HG02852 (cell line): ENCODE results near the gene CALML3.

ENCODE experiments used
- ATAC-seq: cut with Tn5 transposase; IDR thresholded peaks from one replicate; pipeline ENCODE4 v1.9.1; 2021; ENCODE audit warnings: mild to moderate bottlenecking, moderate library complexity; ENCODE audit not compliant: unreplicated experiment

The CALML3 gene

GRCh38 chr10:5490698-5491464, 33.9 kb upstream of the CALML3 start:
- ATAC-seq = no peak

DNA sequence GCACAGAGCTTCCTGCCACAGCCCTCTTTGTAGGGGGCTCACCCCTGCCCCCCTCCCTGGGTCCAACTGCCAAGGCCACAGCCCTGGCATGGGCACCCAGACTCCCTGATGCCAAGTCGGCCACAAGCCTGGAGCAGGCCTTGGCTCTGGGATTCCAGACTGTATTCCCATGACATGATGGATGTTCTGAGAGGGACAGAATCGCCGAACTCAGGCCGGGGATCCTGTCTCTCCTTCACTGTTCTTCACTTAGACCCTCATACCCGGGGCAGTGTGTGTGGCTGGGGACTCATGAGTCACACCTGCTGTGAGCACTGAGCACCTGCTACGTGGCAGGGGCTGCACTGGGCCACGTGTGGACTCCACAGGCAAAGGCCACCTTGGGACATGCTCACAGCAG, 33.3 kb upstream of the CALML3 start:
- no peak for ATAC-seq

GRCh38 chr10:5492322-5492855, 32.4 kb upstream of the CALML3 start:
- no peak for ATAC-seq

- no peak for ATAC-seq
Observed at GRCh38 chr10:5492929-5493576, 31.7 kb upstream of the CALML3 start.

- no peak for ATAC-seq
Observed at GRCh38 chr10:5493691-5494090, 31.1 kb upstream of the CALML3 start.

GRCh38 chr10:5494611-5495010, 30.1 kb upstream of the CALML3 start:
- no peak for ATAC-seq

DNA sequence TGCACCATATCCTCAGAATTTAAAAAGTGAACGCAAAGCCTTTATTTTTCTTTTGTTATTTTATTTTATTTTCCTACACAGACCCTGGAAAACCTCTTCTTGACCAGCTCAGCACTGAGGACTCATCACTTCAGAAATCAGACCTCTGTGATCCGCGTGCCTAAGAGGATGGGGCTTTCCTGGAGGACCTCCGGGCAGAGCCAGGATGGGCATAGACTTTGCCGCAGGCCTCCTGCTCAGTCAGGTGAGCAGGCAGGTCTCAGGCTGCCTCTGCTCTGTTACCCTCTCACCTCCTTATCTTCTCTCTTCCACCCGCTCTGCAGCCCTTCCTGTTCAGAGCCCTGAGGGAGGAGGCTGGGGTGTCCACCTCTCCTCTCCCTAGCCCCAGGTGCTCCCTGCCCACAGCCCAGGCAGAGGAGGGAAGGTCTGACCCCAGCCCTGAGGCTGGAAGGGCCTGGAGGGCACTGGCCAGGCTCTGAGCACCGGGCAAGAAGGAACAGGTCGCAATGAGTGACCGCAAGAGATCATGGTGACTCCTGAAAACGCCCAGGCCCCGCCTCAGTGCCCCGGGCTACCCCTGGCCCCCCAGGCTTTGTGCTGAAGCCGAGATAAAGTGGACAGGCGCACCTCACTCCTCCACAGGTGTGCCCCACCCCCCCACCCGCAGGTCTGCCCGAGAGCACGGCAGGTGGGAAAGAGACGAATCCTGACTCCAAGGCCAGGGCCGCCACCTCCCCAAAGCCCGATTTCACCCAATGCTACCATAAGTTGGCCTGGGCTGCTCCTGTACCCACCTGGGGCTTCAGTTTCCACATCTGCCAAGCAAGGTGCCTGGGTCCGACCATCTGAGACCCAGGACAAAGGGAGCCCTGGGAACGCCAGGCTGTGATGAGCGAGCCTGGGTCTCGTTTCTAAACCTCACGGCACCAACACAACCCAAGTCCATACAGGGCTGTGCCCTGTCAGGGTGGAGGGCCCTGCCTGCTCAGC, 28.2 kb upstream of the CALML3 start:
- ATAC-seq = no peak

GRCh38 chr10:5497289-5497688, 27.5 kb upstream of the CALML3 start:
- no peak for ATAC-seq

DNA sequence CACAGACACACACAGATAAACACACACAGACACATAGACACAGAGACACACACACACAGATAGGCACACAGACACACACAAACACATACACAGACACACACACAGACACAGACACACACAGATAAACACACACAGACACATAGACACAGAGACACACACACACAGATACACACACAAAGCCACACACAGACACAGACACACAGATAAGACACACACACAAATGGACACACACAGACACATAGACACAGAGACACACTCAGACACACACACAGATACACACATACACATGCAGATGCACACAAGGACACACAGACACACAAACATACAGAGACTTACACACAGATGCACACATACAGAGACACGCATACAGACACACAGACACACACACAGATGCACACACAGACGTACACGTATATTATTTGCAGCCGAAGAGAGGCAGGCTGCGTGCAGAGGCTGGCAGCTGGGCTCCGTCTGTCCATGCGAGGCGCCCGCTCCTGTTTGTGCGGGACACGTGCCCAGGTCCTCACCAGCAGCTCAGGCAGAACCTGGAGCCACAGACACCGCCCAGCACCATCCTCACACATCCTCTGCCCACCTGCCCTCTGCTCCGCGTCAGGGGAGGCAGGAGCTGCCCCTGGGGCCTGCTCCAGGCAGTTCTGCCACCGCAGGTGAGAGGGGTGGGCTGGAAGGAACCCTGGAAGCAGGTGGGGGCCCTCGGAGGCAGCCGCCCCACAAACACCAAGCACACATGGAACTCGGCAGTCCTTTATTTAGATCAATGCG, 26.6 kb upstream of the CALML3 start:
- no peak for ATAC-seq

GRCh38 chr10:5498791-5499492, 25.8 kb upstream of the CALML3 start:
- no peak for ATAC-seq

- ATAC-seq = no peak
Observed at GRCh38 chr10:5499493-5500140, 25.1 kb upstream of the CALML3 start, which contains the start of gene CALML5. TSS of gene CALML5 (minus strand) at chr10:5499570. CDS start at chr10:5499438, 132 bp downstream.

GRCh38 chr10:5500162-5500670, 24.5 kb upstream of the CALML3 start:
- ATAC-seq = no peak

GRCh38 chr10:5500910-5501309, 23.9 kb upstream of the CALML3 start:
- ATAC-seq = no peak

DNA sequence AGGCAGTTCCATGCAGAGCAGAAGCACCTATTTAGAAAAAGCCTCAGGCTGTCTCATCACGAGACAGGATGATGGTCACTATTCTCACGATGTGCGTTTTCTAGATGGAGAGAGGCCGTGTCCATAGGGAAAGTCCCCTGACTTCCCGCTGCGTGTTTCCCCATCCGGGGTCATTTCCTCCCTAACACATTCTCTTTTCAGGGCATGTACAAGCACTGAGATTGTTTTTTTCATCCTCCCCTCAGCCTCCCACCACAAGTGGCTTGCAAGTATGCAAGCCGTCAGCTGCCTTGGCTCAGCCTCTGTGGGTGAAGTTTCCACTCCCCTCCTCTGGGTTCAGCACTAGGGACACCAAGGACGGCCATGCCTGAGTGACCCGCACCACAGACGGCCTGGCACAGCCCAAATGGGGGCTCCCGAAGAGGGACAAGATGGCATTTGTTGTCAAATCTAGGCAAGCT, 22.7 kb upstream of the CALML3 start:
- no peak for ATAC-seq

DNA sequence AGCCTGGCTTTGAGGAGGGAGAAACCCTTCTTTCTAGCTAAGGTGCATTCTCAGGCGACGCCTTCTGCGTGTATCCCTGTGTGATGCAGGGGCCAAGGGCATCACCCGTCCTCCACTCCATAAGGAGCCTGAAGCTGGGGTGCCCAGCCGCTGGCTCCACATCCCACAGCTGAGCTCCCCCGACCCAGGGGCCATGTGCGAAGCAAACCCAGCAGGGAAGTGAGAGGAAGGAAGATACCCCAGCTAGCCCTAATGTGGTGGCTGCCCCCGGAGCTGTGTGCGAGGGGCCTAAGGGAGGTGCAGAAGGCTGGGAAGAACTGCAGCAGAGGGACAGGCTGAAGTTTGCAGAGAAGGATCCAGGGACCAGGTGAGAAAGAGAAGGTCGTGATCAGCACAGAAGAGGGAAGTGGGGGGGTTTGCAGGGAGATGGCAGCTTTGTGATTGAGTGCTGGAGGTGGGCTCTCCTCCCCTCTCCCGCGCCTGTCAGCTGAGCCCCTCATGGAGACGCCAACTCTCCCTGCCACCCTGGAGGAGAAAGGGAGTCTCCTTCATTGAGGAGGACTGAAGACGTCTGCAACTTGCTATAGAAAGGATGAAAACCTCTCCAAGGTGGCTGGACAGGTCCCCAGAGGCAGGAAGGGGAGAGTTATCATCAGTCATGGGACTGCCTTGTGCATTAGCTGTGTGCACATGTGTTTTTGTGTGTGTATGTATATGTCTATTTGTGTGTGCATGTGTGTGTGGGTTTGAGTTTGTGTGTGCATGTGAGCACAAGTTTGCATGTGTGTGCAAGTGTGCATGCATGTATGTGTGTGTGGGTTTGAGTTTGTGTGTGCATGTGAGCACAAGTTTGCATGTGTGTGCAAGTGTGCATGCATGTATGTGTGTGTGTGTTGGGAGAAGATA, 21.9 kb upstream of the CALML3 start:
- no peak for ATAC-seq

DNA sequence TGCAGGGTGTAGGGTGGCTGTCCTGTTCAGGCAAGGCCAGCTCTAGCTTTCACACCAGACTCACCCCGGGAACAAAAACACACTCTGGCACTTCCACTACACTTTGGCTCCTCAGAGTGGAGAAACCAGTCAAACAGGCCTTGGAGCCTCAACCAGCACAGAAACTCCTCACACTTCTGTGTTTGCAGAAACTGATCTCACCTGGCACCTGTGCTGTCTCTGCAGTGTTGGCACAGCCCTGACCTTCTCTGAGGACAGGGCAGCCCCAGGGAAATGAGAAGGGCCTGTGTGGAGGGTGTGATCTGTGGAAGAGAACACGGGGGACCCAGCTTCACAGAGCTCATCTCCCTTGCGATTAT, 21.3 kb upstream of the CALML3 start:
- ATAC-seq = no peak

- no peak for ATAC-seq
Observed at GRCh38 chr10:5504146-5505072, 20.4 kb upstream of the CALML3 start.
